Caco-2 (cell line): ENCODE measurements around the gene TMEM30B. TPM values are rescaled to one million over a fixed set of nuclear protein-coding genes. Genes with fewer than 3 reads are reported as not detected.

Experiments
- BruUV-seq: library from RNA; stranded (reverse); fragments of 400-500 nt; replicated peaks from 2 replicates; lab custom pipeline; 2021; lab: Mats Ljungman, UMichigan
- CTCF ChIA-PET: fragments of 300-600 bp; sonication (Branson Sonifier 250); formaldehyde crosslinking; loops from one replicate; lab custom pipeline; 2022; ENCODE audit warnings: antibody characterized with exemption; lab: Charles Lee
- POLR2A ChIA-PET: fragments of 300-600 bp; sonication (Branson Sonifier 250); formaldehyde crosslinking; loops from one replicate; lab custom pipeline; 2022; ENCODE audit warnings: antibody characterized with exemption; lab: Charles Lee
- DNase-seq, 2 experiments: peaks; one replicate each; pipeline versions ENCODE4 v3.0.0 to v3.0.0-alpha.2; 2020 to 2022
- H3K27me3 ChIP-seq: replicated peaks from 2 replicates; pipeline ENCODE4 v1.6.0; 2011; ENCODE audit warnings: low read length; ENCODE audit not compliant: control insufficient read depth, insufficient read depth
- H3K36me3 ChIP-seq: 2 replicates; pipeline ENCODE4 v1.5.1; 2011; ENCODE audit warnings: low read length; ENCODE audit not compliant: control insufficient read depth, insufficient read depth
- H3K4me1 ChIP-seq: fragments of 250-450 bp; sonication (Bioruptor Pico); 2 replicates; pipeline ENCODE4 v1.5.1; 2020; ENCODE audit warnings: mild to moderate bottlenecking
- H3K4me3 ChIP-seq: 2 replicates; pipeline ENCODE4 v1.5.1; 2011; ENCODE audit warnings: low read depth, mild to moderate bottlenecking, control low read depth, low read length
- H3K9me3 ChIP-seq: fragments of 250-450 bp; sonication (Bioruptor Pico); 2 replicates; pipeline ENCODE4 v1.5.1; 2020; ENCODE audit warnings: mild to moderate bottlenecking, moderate library complexity
- H3K27ac Mint-ChIP-seq: one replicate; pipeline ENCODE4 v1.8.0; 2022; ENCODE audit warnings: mixed read lengths; ENCODE audit not compliant: unreplicated experiment
- H3K27me3 Mint-ChIP-seq: one replicate; pipeline ENCODE4 v1.8.0; 2022; ENCODE audit warnings: mixed read lengths; ENCODE audit not compliant: insufficient read depth, unreplicated experiment
- H3K36me3 Mint-ChIP-seq: one replicate; pipeline ENCODE4 v1.8.0; 2022; ENCODE audit warnings: mild to moderate bottlenecking, mixed read lengths; ENCODE audit not compliant: insufficient read depth, unreplicated experiment
- H3K4me1 Mint-ChIP-seq: one replicate; pipeline ENCODE4 v1.8.0; 2022; ENCODE audit warnings: low read depth, mixed read lengths; ENCODE audit not compliant: unreplicated experiment
- H3K4me3 Mint-ChIP-seq: one replicate; pipeline ENCODE4 v1.8.0; 2022; ENCODE audit warnings: mild to moderate bottlenecking, moderate library complexity, mixed read lengths; ENCODE audit not compliant: unreplicated experiment
- H3K9me3 Mint-ChIP-seq: one replicate; pipeline ENCODE4 v1.8.0; 2022; ENCODE audit warnings: mixed read lengths; ENCODE audit not compliant: unreplicated experiment
- intact Hi-C: fragments of 100-400 bp; cut with micrococcal nuclease; formaldehyde crosslinking; loops from one replicate; pipeline ENCODE4 v1.10.0; 2022; ENCODE audit not compliant: unreplicated experiment
- total RNA-seq: library from RNA; stranded (reverse); gene quantifications from 2 replicates; pipeline ENCODE4 v1.2.3, GENCODE V29; 2022
- TF ChIP-seq, protein P1 (sequence below), 2 experiments: fragments of 200-600 bp in 1 of 2; IDR thresholded peaks; 1 replicate in 1 of 2; 2 replicates in 1 of 2; pipeline versions ENCODE4 v1.5.1 to v1.8.0; 2011 to 2022; ENCODE audit warnings: antibody characterized with exemption in 1 of 2, control low read depth in 1 of 2, inconsistent platforms in 1 of 2, low read depth in 1 of 2, low read length in 1 of 2, mild to moderate bottlenecking in 1 of 2, moderate library complexity in 1 of 2; ENCODE audit not compliant: insufficient read depth in 1 of 2, severe bottlenecking in 1 of 2, unreplicated experiment in 1 of 2

The TMEM30B gene
- total RNA-seq, 1 experiment from 2014 or later = 32.5 TPM

DNA sequence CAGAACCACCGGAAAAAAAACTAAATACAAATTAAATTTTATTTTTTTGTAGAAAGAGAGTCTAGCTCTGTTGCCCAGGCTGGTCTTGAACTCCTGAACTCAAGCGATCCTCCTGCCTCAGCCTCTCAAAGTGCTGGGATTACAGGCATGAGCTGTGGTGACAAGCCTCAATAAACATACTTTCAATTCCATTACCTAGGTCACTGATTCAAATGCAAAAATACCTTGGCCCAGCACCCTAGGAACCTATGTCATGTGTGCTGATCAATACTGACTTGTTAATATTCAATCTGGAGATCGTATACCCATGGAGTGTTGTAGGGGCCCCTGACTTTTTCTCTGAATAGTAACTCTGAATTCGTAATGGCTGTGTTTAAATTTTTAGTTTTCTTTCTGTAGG is 7.1 kb upstream of the TMEM30B start:
- DNase-seq = no peak
- Histone ChIP-seq H3K4me3 (no peak overlapping the region), H3K27me3 (no peaks in the 10 kb centered on the region), H3K4me1 (peaks cover 15% of the 10 kb centered on the region; the same call in 1 of the 2 replicates), H3K9me3 (no peaks in the 10 kb centered on the region), H3K36me3 (no peaks in the 10 kb centered on the region)
- peaks cover 6% of the 10 kb centered on the region for H3K4me1 Mint-ChIP-seq
- no peaks in the 10 kb centered on the region for H3K9me3 Mint-ChIP-seq
- no peaks in the 10 kb centered on the region for H3K36me3 Mint-ChIP-seq
- H3K27ac Mint-ChIP-seq = no peak overlapping the region
- ChIA-PET CTCF (no interaction called here), POLR2A (no interaction called here)
- TF ChIP-seq, protein P1, sequence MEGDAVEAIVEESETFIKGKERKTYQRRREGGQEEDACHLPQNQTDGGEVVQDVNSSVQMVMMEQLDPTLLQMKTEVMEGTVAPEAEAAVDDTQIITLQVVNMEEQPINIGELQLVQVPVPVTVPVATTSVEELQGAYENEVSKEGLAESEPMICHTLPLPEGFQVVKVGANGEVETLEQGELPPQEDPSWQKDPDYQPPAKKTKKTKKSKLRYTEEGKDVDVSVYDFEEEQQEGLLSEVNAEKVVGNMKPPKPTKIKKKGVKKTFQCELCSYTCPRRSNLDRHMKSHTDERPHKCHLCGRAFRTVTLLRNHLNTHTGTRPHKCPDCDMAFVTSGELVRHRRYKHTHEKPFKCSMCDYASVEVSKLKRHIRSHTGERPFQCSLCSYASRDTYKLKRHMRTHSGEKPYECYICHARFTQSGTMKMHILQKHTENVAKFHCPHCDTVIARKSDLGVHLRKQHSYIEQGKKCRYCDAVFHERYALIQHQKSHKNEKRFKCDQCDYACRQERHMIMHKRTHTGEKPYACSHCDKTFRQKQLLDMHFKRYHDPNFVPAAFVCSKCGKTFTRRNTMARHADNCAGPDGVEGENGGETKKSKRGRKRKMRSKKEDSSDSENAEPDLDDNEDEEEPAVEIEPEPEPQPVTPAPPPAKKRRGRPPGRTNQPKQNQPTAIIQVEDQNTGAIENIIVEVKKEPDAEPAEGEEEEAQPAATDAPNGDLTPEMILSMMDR (IDR thresholded peaks at IDR 0.05; ENCODE audit: insufficient read depth in 1 of 2, low read depth in 1 of 2, low read length in 1 of 2, severe bottlenecking in 1 of 2, unreplicated experiment in 1 of 2) = no peak
- intact Hi-C loops = no loop called here
- BruUV-seq = no TSS peak
- no peak overlapping the region for H3K4me3 Mint-ChIP-seq
- no peaks in the 10 kb centered on the region for H3K27me3 Mint-ChIP-seq

DNA sequence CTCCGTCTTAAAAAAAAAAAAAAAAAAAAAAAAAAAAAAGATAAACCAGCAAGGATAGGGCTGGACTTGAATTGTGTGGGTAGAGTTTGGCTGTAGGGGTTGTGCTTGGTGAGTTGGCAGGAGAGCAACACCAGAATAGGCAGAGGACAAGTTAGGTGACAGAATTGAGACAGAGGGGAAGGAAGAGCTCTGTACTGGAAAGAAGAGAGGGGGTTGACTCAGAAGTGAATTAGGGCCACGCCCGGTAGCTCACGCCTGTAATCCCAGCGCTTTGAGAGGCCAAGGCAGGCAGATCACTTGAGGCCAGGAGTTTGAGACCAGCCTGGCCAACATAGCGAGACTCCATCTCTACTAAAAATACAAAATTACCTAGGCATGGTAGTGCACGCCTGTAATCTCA is 6.1 kb upstream of the TMEM30B start:
- peaks cover 19% of the 10 kb centered on the region for H3K4me1 ChIP-seq
- Mint-ChIP-seq H3K4me1 (peaks cover 6% of the 10 kb centered on the region), H3K4me3 (no peak overlapping the region), H3K9me3 (no peaks in the 10 kb centered on the region), H3K27me3 (no peaks in the 10 kb centered on the region), H3K27ac (no peak overlapping the region), H3K36me3 (no peaks in the 10 kb centered on the region)
- H3K9me3 ChIP-seq = no peaks in the 10 kb centered on the region
- TF ChIP-seq, protein P1 (IDR thresholded peaks at IDR 0.05; ENCODE audit: insufficient read depth in 1 of 2, low read depth in 1 of 2, low read length in 1 of 2, severe bottlenecking in 1 of 2, unreplicated experiment in 1 of 2) = no peak
- ChIA-PET POLR2A (interaction anchor here (0.7 kb wide), 1 partner anchor 10 kb away, joined by 3 read pairs; no protein-coding TSS in a partner anchor), CTCF (interaction anchor here (0.5 kb wide), 1 partner anchor 517 kb away, joined by 3 read pairs; no protein-coding TSS in a partner anchor)
- no peaks in the 10 kb centered on the region for H3K36me3 ChIP-seq
- intact Hi-C loops = no loop called here
- no peak overlapping the region for H3K4me3 ChIP-seq
- BruUV-seq = no TSS peak
- no peaks in the 10 kb centered on the region for H3K27me3 ChIP-seq
- no peak for DNase-seq

DNA sequence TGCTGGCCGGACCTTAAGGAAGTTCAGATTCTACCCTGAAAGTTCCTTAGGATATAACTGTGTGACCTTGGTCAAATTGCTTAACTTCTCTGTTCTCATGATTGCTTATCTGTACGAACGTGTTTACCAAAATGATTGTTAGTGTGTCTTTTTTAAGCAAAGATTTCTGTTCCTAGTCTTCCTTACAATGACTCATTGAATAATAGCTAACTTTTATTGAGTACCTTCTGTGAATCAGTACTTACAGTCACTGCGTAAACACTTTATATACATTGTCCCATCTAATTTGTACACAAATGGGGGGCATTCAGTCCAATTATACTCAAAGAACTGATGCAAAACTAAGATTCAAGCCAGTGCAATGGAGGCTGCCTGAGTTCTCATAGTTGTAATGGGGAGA is 4.2 kb upstream of the TMEM30B start:
- BruUV-seq = no TSS peak

More for the DNA sequence above, 4.2 kb upstream of the TMEM30B start:
- Histone ChIP-seq H3K4me3 (no peak overlapping the region), H3K4me1 (peaks cover 19% of the 10 kb centered on the region), H3K36me3 (no peaks in the 10 kb centered on the region), H3K9me3 (no peaks in the 10 kb centered on the region), H3K27me3 (no peaks in the 10 kb centered on the region)
- Mint-ChIP-seq H3K4me3 (no peak overlapping the region), H3K27ac (no peak overlapping the region), H3K4me1 (peaks cover 6% of the 10 kb centered on the region), H3K27me3 (no peaks in the 10 kb centered on the region), H3K9me3 (no peaks in the 10 kb centered on the region), H3K36me3 (peaks cover 13% of the 10 kb centered on the region)
- CTCF ChIA-PET = no interaction called here
- no peak for DNase-seq
- intact Hi-C loops = no loop called here
- POLR2A ChIA-PET = no interaction called here
- TF ChIP-seq, protein P1 (IDR thresholded peaks at IDR 0.05; ENCODE audit: insufficient read depth in 1 of 2, low read depth in 1 of 2, low read length in 1 of 2, severe bottlenecking in 1 of 2, unreplicated experiment in 1 of 2) = no peak
